Activated CD8-positive, alpha-beta memory T cell treated with anti-CD3 and anti-CD28 coated beads for 1 hour (primary cell): ENCODE measurements around the gene ADRA2C.

Experiments used
- DNase-seq, 2 donors: peaks; one replicate each; pipeline ENCODE4 v3.0.0-alpha.2; 2020; ENCODE audit warnings: low read depth in 1 of 2; ENCODE audit errors: extremely low read depth in 1 of 2

ADRA2C gene

DNA sequence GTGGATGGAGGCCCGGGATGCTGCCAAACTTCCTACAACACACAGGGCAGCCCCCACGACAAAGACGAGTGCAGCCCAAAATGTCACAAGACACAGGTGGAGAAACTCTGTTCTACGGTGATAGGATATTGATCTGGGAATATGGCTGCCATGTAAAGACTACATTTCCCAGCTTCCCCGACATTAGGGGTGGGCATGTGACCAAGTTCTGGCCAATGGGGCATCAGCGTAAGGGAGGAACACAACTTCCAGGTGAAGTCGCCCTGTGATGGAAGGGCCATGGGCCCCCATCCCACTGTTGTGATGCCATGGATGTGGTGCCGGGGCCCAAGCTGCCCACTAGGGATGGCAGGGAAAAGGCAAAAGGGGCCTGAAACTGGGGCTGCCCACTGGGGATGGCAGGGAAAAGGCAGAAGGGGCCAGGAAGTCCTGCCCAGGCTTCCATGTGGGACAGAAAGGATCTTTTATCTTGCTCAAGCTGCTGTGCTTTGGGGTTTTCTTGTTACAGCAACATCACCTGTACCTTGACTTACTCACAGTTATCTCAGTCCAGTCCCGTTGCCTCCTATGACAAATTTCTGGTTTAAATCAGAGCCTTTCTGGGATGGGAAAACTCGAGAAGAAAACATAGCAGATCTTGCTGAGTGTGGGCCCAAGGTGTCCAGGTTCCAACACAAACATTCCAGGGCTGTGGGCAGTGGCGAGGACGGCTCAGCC, 9.7 kb upstream of the ADRA2C start:
- no peak for DNase-seq

DNA sequence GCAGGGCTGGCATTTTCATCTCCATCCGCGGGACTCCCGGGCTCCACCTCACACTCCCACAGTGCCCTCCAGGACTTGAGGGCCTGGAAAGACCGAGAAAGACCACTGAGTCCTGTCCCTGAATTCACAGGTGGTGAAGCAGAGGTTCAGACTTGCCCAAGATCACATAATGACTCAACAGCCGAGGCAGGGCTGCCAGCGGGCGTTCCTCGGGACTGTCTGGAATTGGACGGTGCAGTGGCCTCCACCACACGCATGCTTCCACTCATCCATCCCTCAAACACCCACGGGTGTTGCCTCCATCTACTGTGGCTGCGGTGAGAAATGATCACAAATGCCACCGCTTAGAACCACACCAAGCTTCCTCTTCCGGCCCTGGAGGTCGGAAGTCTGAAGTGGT, 6.9 kb upstream of the ADRA2C start:
- DNase-seq: no peak

DNA sequence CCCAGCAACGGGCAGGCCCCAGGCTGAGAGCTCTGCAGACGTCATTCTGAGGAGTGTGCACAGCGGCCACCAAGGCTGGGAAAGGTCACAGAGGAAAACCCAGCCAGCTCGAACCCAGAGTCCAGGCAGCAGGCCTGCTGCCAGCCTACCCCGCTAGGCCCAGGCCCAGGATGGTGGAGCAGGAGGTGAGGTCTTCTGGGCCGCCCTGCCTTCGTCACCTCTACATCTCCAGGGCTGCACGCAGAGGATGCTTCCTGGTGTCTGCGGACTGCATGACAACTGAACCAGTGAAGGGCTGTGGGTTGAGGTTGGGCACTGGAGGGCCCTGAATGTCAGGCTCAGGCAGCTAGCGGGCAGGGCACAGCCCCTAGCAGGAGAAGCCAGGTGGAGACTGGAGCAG, 5.8 kb upstream of the ADRA2C start:
- DNase-seq: no peak

DNA sequence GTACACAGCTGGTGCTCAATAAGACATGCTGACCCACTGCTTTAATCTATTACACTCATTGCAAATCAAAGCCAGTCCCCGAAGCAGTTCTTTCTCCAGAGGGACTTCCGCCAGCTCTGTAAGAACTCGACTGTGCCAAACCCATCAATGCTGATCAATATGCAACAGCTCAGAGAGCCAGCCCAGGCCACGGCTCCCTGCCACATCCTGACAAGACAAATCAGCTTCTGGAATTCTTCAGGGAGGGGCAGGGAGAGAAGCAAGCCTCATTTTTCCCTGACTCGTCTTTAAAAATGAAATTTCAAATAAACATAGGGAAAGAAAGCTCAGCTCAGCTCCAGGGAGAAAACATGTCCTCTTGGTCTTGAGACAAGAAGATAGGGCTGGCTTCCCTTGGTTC, 5.3 kb upstream of the ADRA2C start:
- DNase-seq: no peak

GRCh38 chr4:3762264-3762663, 3.9 kb upstream of the ADRA2C start:
- DNase-seq: no peak

DNA sequence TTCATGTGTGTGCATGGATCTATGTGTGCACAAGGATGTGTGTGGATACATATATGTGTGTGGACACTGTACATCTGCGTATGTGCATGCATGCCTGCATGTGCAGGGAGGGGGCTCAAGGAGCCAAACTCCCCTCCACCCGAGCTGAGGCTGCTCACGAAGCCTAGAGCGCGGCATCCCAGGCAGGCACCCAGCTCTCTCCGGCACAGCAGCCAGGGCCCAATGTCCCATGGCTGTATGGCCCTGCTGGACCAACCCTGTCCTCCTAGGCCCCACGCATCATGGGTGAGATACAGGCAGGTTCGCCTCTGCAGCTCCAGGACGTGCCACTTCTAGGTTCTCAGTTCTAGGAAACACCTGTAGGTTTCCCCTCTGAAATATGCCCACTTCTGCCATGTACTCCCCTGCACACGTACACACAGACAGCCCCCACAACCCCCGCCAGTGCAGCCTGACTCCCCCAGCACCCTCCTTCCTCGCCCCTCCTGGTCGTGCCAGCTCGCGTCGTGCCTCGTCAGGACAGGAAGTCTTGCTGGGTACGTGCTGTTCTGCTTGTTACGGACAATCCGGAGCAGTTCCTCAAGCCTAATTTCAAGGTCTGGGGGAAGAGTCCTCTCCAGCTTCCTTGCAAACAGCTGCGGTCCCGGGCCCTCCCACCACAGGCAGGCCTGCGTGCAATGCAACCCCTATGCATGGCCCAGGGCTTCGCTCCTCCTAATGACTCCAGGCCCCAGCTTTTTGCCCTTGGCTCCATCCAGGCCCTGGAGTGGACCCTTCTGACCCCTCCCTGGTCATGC, 3.2 kb upstream of the ADRA2C start:
- DNase-seq: no peak

GRCh38 chr4:3765271-3766035, 732 bp upstream of the ADRA2C start:
- DNase-seq: no peak

- DNase-seq: no peak
These were observed 792 bp downstream of the ADRA2C start for GRCh38 chr4:3766785-3767569.

DNA sequence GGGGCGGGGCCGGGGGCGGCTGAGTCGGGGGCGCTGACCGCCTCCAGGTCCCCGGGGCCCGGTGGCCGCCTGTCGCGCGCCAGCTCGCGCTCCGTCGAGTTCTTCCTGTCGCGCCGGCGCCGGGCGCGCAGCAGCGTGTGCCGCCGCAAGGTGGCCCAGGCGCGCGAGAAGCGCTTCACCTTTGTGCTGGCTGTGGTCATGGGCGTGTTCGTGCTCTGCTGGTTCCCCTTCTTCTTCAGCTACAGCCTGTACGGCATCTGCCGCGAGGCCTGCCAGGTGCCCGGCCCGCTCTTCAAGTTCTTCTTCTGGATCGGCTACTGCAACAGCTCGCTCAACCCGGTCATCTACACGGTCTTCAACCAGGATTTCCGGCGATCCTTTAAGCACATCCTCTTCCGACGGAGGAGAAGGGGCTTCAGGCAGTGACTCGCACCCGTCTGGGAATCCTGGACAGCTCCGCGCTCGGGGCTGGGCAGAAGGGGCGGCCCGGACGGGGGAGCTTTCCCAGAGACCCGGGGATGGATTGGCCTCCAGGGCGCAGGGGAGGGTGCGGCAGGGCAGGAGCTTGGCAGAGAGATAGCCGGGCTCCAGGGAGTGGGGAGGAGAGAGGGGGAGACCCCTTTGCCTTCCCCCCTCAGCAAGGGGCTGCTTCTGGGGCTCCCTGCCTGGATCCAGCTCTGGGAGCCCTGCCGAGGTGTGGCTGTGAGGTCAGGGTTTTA, 1.5 kb downstream of the ADRA2C start:
- no peak for DNase-seq

GRCh38 chr4:3768842-3769641, 2.9 kb downstream of the ADRA2C start:
- DNase-seq: no peak

GRCh38 chr4:3769642-3770184, 3.5 kb downstream of the ADRA2C start:
- no peak for DNase-seq

DNA sequence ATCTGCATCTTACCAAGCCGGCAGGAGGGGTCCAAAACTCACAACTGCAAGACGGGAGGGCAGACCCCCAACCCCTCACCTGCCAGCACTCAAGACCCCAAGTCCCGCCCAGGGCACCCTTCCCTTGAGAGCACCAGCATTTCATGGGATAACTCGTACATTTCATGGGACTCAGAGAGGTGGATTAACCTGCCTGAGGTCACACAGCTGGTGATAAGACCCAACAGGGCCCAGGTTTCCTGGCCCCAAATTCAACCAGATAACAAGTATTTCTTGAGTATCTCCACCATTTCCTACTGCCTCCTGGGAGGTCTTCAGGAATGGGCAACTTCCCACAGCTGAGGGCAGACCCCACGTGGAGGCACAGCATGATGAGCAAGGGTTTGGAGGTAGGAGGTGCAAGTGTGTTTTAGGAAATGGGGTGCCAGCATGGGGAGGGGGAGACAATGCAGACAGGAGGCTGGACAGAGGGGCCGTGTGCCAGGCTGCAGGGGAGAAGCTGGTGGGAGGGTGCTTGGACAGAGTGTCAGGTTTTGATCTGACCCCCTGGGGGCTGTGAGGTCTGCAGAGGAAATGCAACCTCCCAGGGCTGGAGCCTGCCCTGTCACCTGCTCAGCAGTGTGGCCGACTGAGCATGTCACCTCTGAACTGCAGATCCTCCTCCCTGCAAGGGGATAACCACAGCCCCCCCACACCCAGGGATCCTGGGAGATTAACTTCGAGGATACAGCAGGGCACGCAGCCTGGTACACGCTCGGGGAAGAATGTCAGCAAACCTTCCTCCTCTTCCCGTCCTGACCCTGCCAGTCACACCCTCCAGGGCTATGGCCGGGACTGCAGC, 4.4 kb downstream of the ADRA2C start:
- no peak for DNase-seq

DNA sequence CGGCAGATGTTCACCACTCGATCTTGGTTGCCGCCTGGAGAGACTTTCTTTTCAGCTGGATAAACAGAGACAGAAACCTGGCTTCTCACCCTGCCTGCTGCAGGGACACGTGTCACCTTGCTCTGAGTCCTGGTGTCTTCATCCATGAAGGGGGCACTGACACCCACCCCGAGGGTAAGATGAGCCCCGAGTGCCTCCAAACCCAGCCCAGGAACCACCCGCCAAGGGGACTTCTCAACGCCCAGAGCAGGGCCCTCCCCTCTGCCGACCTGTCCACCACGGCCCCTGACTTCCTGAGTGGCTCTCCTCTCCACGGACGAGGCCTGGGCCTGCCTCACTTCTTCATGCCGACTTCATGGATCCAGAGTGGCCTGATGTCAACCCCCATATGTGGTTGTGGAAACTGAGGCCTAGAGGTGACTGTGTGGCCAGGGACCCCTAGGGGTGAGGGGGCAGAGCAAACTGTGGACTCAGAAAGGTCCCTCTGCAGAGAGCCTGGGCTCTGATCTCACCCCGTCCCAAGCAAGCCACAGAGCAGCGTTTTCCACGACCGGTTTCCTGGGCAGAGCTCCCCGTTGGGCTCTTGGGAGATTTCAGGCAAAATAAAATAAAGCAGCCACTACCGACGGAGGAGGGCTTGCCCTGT, 5.1 kb downstream of the ADRA2C start:
- DNase-seq: no peak

DNA sequence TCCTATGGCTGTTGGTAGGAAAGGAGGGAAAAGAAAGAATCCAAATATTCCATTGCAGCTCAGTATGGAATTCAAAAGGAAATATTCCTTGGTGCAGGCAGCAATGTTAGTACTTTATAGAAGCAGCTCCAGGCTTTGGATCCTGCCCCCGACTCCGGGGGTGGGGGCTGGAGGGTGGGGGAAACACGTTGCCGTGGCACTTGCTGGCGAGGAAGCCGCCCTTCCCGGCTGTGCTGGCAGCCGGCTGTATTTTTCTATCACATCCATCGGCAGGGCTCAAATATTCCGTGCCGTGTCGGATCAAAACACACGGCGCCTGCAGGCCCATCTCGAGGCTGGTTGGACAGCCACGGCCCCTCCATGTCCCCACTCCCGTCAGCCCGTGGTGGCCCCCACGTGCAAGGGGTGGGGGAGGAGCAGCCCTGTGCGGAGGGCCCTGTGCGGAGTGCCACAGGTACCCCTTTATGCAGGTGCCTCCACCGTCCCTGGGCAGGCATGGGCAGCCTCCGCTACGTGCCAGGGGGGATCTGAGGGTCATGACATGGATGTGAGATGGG, 5.8 kb downstream of the ADRA2C start:
- no peak for DNase-seq

GRCh38 chr4:3772632-3773031, 6.4 kb downstream of the ADRA2C start:
- DNase-seq: no peak

- no peak for DNase-seq
These were observed 7.4 kb downstream of the ADRA2C start for GRCh38 chr4:3773552-3774001.

GRCh38 chr4:3774253-3774883, 8.2 kb downstream of the ADRA2C start:
- DNase-seq: no peak
